IMR-90 (cell line): ENCODE data around the gene EXOSC9. TPM values are rescaled to one million over a fixed set of nuclear protein-coding genes. Genes with fewer than 3 reads are reported as not detected.

Source experiments
- ATAC-seq: fragments of 200-7000 bp; cut with Tn5 transposase; 2 replicates; pipeline ENCODE4 v1.9.1; 2020; ENCODE audit warnings: low read depth, mild to moderate bottlenecking, moderate library complexity
- BruUV-seq: library from RNA; stranded (reverse); fragments of 400-500 nt; replicated peaks from 2 replicates; lab custom pipeline; 2021; lab: Mats Ljungman, UMichigan
- CTCF ChIA-PET: fragments of 300-600 bp; formaldehyde crosslinking; extraction: SDS; loops from one replicate; lab custom pipeline; 2021; ENCODE audit warnings: antibody characterized with exemption; lab: Yijun Ruan, JAX
- POLR2A ChIA-PET: fragments of 300-600 bp; sonication (Branson Sonifier 250); formaldehyde crosslinking; loops from one replicate; lab custom pipeline; 2022; ENCODE audit warnings: antibody characterized with exemption; ENCODE audit not compliant: unreplicated experiment; lab: Charles Lee
- DNase-seq: peaks from one replicate; pipeline ENCODE4 v3.0.0; 2013
- H2AFZ ChIP-seq: replicated peaks from 2 replicates; pipeline ENCODE3; 2013; ENCODE audit warnings: low read length, mild to moderate bottlenecking; ENCODE audit not compliant: poor library complexity
- H2AK5ac ChIP-seq: 2 replicates; pipeline ENCODE4 v1.6.1; 2013; ENCODE audit warnings: low read depth, low read length, inconsistent platforms
- H2AK9ac ChIP-seq: replicated peaks from 2 replicates; pipeline ENCODE3; 2013; ENCODE audit warnings: mild to moderate bottlenecking, low read depth, low read length, moderate library complexity; ENCODE audit not compliant: poor library complexity
- H2BK120ac ChIP-seq: 2 replicates; pipeline ENCODE4 v1.6.1; 2013; ENCODE audit warnings: low read depth, low read length, inconsistent platforms
- H2BK15ac ChIP-seq: 3 replicates; pipeline ENCODE4 v1.6.1; 2013; ENCODE audit warnings: low read depth, low read length, inconsistent platforms
- H2BK20ac ChIP-seq: 2 replicates; pipeline ENCODE4 v1.6.1; 2013; ENCODE audit warnings: low read depth, mild to moderate bottlenecking, inconsistent platforms, low read length, moderate library complexity
- H2BK5ac ChIP-seq: 2 replicates; pipeline ENCODE4 v1.6.1; 2013; ENCODE audit warnings: mild to moderate bottlenecking, low read depth, low read length, inconsistent platforms; ENCODE audit not compliant: poor library complexity, severe bottlenecking
- H3K14ac ChIP-seq: replicated peaks from 2 replicates; pipeline ENCODE4 v1.6.1; 2013; ENCODE audit warnings: low read depth, low read length, inconsistent platforms
- H3K18ac ChIP-seq: 2 replicates; pipeline ENCODE4 v1.6.1; 2013; ENCODE audit warnings: low read depth, low read length, control low read depth
- H3K23ac ChIP-seq: 2 replicates; pipeline ENCODE4 v1.6.1; 2013; ENCODE audit warnings: low read depth, low read length, inconsistent platforms
- H3K27ac ChIP-seq: 2 replicates; pipeline ENCODE4 v1.5.1; 2013; ENCODE audit warnings: mild to moderate bottlenecking, control low read depth, low read length; ENCODE audit not compliant: insufficient read depth
- H3K27me3 ChIP-seq: 2 replicates; pipeline ENCODE4 v1.6.1; 2013; ENCODE audit warnings: low read length; ENCODE audit not compliant: control insufficient read depth, insufficient read depth
- H3K36me3 ChIP-seq: 2 replicates; pipeline ENCODE4 v1.6.1; 2013; ENCODE audit warnings: low read length, mixed read lengths; ENCODE audit not compliant: control insufficient read depth, insufficient read depth
- H3K4ac ChIP-seq: 2 replicates; pipeline ENCODE4 v1.6.1; 2013; ENCODE audit warnings: low read depth, low read length, inconsistent platforms
- H3K4me1 ChIP-seq: 2 replicates; pipeline ENCODE4 v1.6.1; 2013; ENCODE audit warnings: low read length, mixed read lengths; ENCODE audit not compliant: control insufficient read depth, insufficient read depth
- H3K4me2 ChIP-seq: 2 replicates; pipeline ENCODE4 v1.6.1; 2013; ENCODE audit warnings: low read depth, mild to moderate bottlenecking, control low read depth, low read length, moderate library complexity
- H3K4me3 ChIP-seq: 2 replicates; pipeline ENCODE4 v1.5.1; 2013; ENCODE audit warnings: low read depth, mild to moderate bottlenecking, control low read depth, low read length, moderate library complexity; ENCODE audit not compliant: insufficient read depth
- H3K56ac ChIP-seq: 2 replicates; pipeline ENCODE4 v1.6.1; 2013; ENCODE audit warnings: low read length, inconsistent platforms; ENCODE audit not compliant: insufficient read depth; ENCODE audit errors: extremely low read depth
- H3K79me1 ChIP-seq, 2 experiments: 2 replicates each; pipeline ENCODE4 v1.6.1; 2013; ENCODE audit warnings: low read length in 2 of 2, inconsistent platforms in 1 of 2, low read depth in 1 of 2
- H3K9ac ChIP-seq: 2 replicates; pipeline ENCODE4 v1.6.1; 2013; ENCODE audit warnings: low read depth, low read length, control low read depth
- H3K9me1 ChIP-seq: 2 replicates; pipeline ENCODE4 v1.6.1; 2013; ENCODE audit warnings: low read length, inconsistent platforms; ENCODE audit not compliant: insufficient read depth
- H3K9me3 ChIP-seq: 2 replicates; pipeline ENCODE4 v1.6.1; 2013; ENCODE audit warnings: low read length; ENCODE audit not compliant: control insufficient read depth, insufficient read depth
- H4K20me1 ChIP-seq: 2 replicates; pipeline ENCODE4 v1.6.1; 2013; ENCODE audit warnings: low read length, inconsistent platforms; ENCODE audit not compliant: insufficient read depth
- H4K5ac ChIP-seq: 2 replicates; pipeline ENCODE4 v1.6.1; 2013; ENCODE audit warnings: mild to moderate bottlenecking, low read depth, low read length, control low read depth
- H4K8ac ChIP-seq, 2 experiments: 2 replicates each; pipeline ENCODE4 v1.6.1; 2013; ENCODE audit warnings: low read depth in 2 of 2, low read length in 2 of 2, control low read depth in 1 of 2, inconsistent platforms in 1 of 2
- H4K91ac ChIP-seq: 2 replicates; pipeline ENCODE4 v1.6.1; 2013; ENCODE audit warnings: low read depth, low read length, inconsistent platforms; ENCODE audit not compliant: insufficient read depth
- FOS ChIP-seq: fragments of 150-350 bp; IDR thresholded peaks from 2 replicates; pipeline ENCODE4 v1.6.1; 2016; ENCODE audit warnings: low read depth, low read length
- RFX5 ChIP-seq: IDR thresholded peaks from 2 replicates; pipeline ENCODE4 v1.8.0; 2012; ENCODE audit warnings: low read depth, mild to moderate bottlenecking, low read length, moderate library complexity
- WGBS, 2 experiments: methylation state at CpG; one replicate each; pipeline versions ENCODE4 v1.1.5 to v1.1.7; 2013; ENCODE audit warnings: missing lambda C conversion rate in 2 of 2; ENCODE audit not compliant: insufficient read length in 1 of 2; ENCODE audit errors: extremely low coverage in 2 of 2; 5-methylcytosine and 5-hydroxymethylcytosine counted together
- dilution Hi-C: fragments of 300-500 bp; cut with HindIII; formaldehyde crosslinking; loops from one replicate; pipeline ENCODE4 v1.14.3; 2018; ENCODE audit warnings: low sequenced_read_pairs; ENCODE audit not compliant: unreplicated experiment
- in situ Hi-C: fragments of 300-500 bp; cut with MboI; formaldehyde crosslinking; loops from 3 replicates; pipeline ENCODE4 v1.14.3; 2019; ENCODE audit warnings: low sequenced_read_pairs, inconsistent platforms, mixed read lengths
- intact Hi-C: fragments of 100-400 bp; cut with micrococcal nuclease; formaldehyde crosslinking; loops from 2 replicates; pipeline ENCODE4 v1.10.0; 2022
- polyA plus RNA-seq, 3 experiments: library from polyadenylated mRNA; depleted of rRNA; stranded (reverse); fragments of >200 nt; gene quantifications; 2 replicates each; pipeline ENCODE4 v1.2.3, GENCODE V29; 2012; ENCODE audit warnings: low replicate concordance in 1 of 3
- total RNA-seq: library from RNA; depleted of rRNA; stranded (reverse); fragments of >200 nt; gene quantifications from 2 replicates; pipeline ENCODE4 v1.2.3, GENCODE V29; 2012

The EXOSC9 gene
- total and polyA plus RNA-seq, 2 of the 4 experiments (the other 2 are of a cell fraction), result 34.7 to 47.5 TPM

DNA sequence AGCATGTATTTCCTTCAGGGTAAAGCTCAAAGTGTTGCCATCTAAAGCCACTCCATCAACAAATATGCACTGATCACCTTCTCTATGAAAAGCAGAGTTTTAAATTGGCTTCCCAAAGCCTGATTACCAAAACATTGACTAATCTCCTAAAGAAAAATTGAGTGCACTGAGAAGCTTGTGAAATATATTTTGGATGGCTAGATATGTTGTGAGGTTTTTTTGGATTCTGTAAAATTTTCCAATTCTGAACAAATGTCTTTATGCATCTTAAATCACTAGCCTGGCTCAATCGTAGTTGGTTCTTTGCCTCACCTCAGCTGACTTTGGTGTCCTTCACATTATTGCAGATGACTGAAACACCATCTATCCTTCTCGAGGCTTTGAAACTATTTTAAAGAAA lies 14.9 kb upstream of the EXOSC9 start:
- H3K14ac ChIP-seq, result peak overlapping the region; percentile 96
- H4K20me1 ChIP-seq, result no peaks in the 10 kb centered on the region
- no peak overlapping the region; the same call in 1 of the 2 replicates for H3K56ac ChIP-seq
- peak overlapping the region; percentile 98; the same call in 1 of the 2 replicates for H3K4ac ChIP-seq
- ATAC-seq, result no peak
- H3K18ac ChIP-seq, result peak overlapping the region; percentile 77
- peak overlapping the region; percentile 100 for H4K91ac ChIP-seq
- peak overlapping the region; percentile 84; the same call in 2 of the 3 replicates for H2BK15ac ChIP-seq
- no peak overlapping the region for H2AK9ac ChIP-seq
- H3K4me3 ChIP-seq, result no peak overlapping the region
- no peaks in the 10 kb centered on the region for H3K36me3 ChIP-seq
- TF ChIP-seq FOS (no peak), RFX5 (no peak)
- intact Hi-C loops (no loop called here), dilution Hi-C loops (no loop called here), in situ Hi-C loops (no loop called here)
- H3K23ac ChIP-seq, result peak overlapping the region; percentile 18; the same call in 1 of the 2 replicates
- peak overlapping the region; percentile 100 for H2BK120ac ChIP-seq
- H3K79me1 ChIP-seq, result peaks cover 0 to 21% of the 10 kb centered on the region in 2 experiments; a peak in 2 of 4 replicates
- H3K9ac ChIP-seq, result no peak overlapping the region
- peaks cover 17% of the 10 kb centered on the region for H3K9me1 ChIP-seq
- no peak overlapping the region for H2AFZ ChIP-seq
- peaks cover 23% of the 10 kb centered on the region for H3K4me1 ChIP-seq
- ChIA-PET POLR2A (no interaction called here), CTCF (no interaction called here)
- H3K27ac ChIP-seq, result peak overlapping the region; percentile 66; the same call in 1 of the 2 replicates
- H4K8ac ChIP-seq, result peak overlapping the region; percentile 92 to 97; a peak in 3 of 4 replicates
- WGBS, 2 experiments, result no CpG with 5 or more reads among the region's 2 CpGs
- H2AK5ac ChIP-seq, result peak overlapping the region; percentile 51; the same call in 1 of the 2 replicates
- DNase-seq, result no peak
- H2BK5ac ChIP-seq, result peak overlapping the region; percentile 98
- peaks cover 3% of the 10 kb centered on the region; the same call in 1 of the 2 replicates for H3K9me3 ChIP-seq
- H3K4me2 ChIP-seq, result no peak overlapping the region
- BruUV-seq, result no TSS peak
- no peaks in the 10 kb centered on the region for H3K27me3 ChIP-seq
- H4K5ac ChIP-seq, result peak overlapping the region; percentile 85; the same call in 1 of the 2 replicates
- peak overlapping the region; percentile 94 for H2BK20ac ChIP-seq
